ENCODE measurements around the gene DLGAP3. TPM values are rescaled to one million over a fixed set of nuclear protein-coding genes. Genes with fewer than 3 reads are reported as not detected.
"Not testable (repeated sequence)": the region's sequence is repeated elsewhere in the genome, so short reads cannot be mapped to it uniquely, and the experiment has no call there.

The DLGAP3 gene
- total RNA-seq, 2 donors from 2014 or later: 0.27 to 0.54 TPM

DNA sequence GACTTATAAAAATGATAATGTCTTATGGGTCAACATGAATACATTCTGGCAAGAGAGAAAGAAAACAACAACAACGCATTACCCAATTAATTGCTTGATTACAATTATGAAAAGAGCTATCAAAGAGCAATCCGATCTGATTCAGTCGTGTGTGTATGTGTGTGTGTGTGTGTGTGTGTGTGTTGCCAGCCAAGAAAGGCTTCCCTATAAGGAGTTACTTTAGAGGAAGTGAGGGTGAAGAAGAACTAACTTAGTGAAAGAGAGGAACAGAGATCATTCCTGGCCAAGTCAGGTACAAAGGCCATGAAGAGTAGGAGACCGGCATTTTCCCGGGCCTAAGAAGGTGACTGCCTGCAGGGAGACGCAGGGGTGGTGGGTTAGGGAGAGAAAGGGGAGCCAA, 46.3 kb upstream of the DLGAP3 start:
- H3K36me3 ChIP-seq: no peaks in the 10 kb centered on the region
- no peak for DNase-seq
- no peak for TF ChIP-seq CTCF (IDR thresholded peaks at IDR 0.05)
- no peaks in the 10 kb centered on the region for H3K4me1 ChIP-seq
- no peaks in the 10 kb centered on the region for H3K9me3 ChIP-seq
- intact Hi-C loops (cut with DNase I): no loop called here
- H3K9ac ChIP-seq (ENCODE audit: low read depth in 2 of 2, low read length in 2 of 2): no peak overlapping the region
- no peak overlapping the region for H3K4me3 ChIP-seq
- H3K27ac ChIP-seq: no peak overlapping the region
- no peaks in the 10 kb centered on the region for H3K27me3 ChIP-seq

DNA sequence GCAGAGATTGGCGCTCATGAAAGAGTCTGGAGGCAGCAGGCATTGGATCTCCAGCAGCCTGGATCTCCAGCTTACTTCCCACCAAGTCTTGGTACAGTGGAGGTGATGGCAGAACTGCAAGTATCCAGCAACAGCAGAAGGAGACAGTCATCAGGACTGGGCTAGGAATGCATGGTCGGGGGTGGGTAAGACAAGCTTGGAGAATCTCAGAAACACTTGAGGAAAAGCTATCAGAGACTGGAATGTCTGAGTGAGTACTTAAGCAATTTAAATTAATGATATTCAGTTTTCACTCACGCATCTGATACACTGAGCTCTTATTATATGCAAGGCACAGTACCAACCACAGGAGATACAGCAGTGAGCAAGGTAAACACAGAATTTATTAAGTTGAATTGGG, 45.9 kb upstream of the DLGAP3 start:
- DNase-seq: no peak
- Histone ChIP-seq H3K9ac (ENCODE audit: low read depth in 2 of 2, low read length in 2 of 2) (no peak overlapping the region), H3K36me3 (no peaks in the 10 kb centered on the region), H3K4me3 (no peak overlapping the region), H3K4me1 (no peaks in the 10 kb centered on the region), H3K27ac (no peak overlapping the region), H3K27me3 (no peaks in the 10 kb centered on the region), H3K9me3 (no peaks in the 10 kb centered on the region)
- TF ChIP-seq CTCF (IDR thresholded peaks at IDR 0.05): no peak
- intact Hi-C loops (cut with DNase I): no loop called here

DNA sequence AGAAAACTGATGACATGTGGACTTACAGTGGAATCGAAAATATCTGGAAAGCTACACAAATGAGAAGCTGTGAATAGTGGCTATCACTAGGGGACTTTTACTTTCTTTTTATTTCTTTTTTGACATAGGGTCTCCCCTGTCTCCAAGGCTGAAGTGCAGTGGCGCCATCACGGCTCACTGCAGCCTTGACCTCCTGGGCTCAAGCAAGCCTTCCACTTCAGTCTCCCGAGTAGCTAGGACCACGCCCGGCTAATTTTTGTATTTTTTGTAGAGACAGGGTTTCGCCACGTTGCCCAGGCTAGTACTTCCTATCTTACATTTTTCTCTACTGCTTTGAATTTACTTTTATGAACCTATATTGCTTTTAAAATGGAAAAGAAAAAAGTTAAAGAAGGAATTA, 45.2 kb upstream of the DLGAP3 start:
- Histone ChIP-seq H3K9me3 (no peaks in the 10 kb centered on the region), H3K4me1 (no peaks in the 10 kb centered on the region), H3K36me3 (no peaks in the 10 kb centered on the region), H3K9ac (ENCODE audit: low read depth in 2 of 2, low read length in 2 of 2) (no peak overlapping the region), H3K27me3 (no peaks in the 10 kb centered on the region), H3K4me3 (no peak overlapping the region), H3K27ac (no peak overlapping the region)
- intact Hi-C loops (cut with DNase I): no loop called here
- DNase-seq: no peak
- no peak for TF ChIP-seq CTCF (IDR thresholded peaks at IDR 0.05)

- Histone ChIP-seq H3K27ac (no peak overlapping the region), H3K36me3 (no peaks in the 10 kb centered on the region), H3K4me3 (no peak overlapping the region), H3K9ac (ENCODE audit: low read depth in 2 of 2, low read length in 2 of 2) (no peak overlapping the region), H3K27me3 (no peaks in the 10 kb centered on the region), H3K4me1 (no peaks in the 10 kb centered on the region), H3K9me3 (no peaks in the 10 kb centered on the region)
- intact Hi-C loops (cut with DNase I): no loop called here
- no peak for TF ChIP-seq CTCF (IDR thresholded peaks at IDR 0.05)
- no peak for DNase-seq
Observed at GRCh38 chr1:34973326-34973725, 43.9 kb upstream of the DLGAP3 start.

DNA sequence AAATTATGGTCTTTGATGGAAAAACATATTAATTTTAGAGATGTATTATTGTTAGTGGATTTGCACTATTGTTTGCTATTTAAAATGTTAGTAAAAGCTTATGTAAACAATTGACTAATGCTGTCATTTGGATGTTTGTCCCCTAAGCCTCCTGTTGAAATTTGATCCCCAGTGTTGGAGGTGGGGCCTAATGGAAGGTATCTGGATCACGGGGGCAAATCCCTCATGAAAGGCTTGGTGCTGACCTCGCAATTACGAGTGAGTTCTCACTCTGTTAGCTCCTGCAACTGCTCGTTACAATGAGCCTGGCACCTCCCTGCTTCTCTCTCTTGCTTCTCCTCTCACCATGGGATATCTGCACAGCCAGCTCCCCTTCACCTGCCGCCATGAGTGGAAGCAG, 41.4 kb upstream of the DLGAP3 start:
- H3K27ac ChIP-seq: no peak overlapping the region
- H3K27me3 ChIP-seq: no peaks in the 10 kb centered on the region
- no peak overlapping the region for H3K9ac ChIP-seq (ENCODE audit: low read depth in 2 of 2, low read length in 2 of 2)
- H3K36me3 ChIP-seq: no peaks in the 10 kb centered on the region
- H3K4me1 ChIP-seq: no peaks in the 10 kb centered on the region
- H3K4me3 ChIP-seq: no peak overlapping the region
- no peak for DNase-seq
- H3K9me3 ChIP-seq: no peaks in the 10 kb centered on the region
- intact Hi-C loops (cut with DNase I): no loop called here
- TF ChIP-seq CTCF (IDR thresholded peaks at IDR 0.05): no peak

DNA sequence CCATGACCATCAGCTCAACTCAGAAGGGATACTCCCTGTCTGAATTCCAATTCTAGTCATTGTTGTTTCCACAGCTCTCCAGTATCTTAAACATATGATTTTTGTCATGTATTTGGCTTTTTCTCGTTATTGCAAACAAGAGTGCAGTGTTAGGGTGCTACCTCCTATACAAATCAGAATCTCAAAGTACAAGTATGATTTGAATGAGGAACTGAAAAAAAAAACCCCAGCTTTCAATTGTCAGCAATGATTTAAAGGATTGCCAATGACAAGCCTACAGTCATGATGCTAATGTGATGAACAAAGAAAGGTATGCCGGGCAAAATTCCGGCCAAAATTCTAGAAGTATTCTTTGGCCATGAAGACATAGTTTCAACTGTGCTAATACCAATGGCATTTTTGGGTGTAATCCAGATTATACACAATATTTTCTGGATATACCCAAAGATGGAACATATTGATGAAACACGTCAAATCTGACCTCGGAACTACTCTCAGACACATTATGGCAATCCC, 40.8 kb upstream of the DLGAP3 start:
- no peak for TF ChIP-seq CTCF (IDR thresholded peaks at IDR 0.05)
- Histone ChIP-seq H3K9me3 (no peaks in the 10 kb centered on the region), H3K27ac (no peak overlapping the region), H3K27me3 (no peaks in the 10 kb centered on the region), H3K9ac (ENCODE audit: low read depth in 2 of 2, low read length in 2 of 2) (no peak overlapping the region), H3K36me3 (no peaks in the 10 kb centered on the region), H3K4me1 (no peaks in the 10 kb centered on the region), H3K4me3 (no peak overlapping the region)
- DNase-seq: no peak
- intact Hi-C loops (cut with DNase I): no loop called here

DNA sequence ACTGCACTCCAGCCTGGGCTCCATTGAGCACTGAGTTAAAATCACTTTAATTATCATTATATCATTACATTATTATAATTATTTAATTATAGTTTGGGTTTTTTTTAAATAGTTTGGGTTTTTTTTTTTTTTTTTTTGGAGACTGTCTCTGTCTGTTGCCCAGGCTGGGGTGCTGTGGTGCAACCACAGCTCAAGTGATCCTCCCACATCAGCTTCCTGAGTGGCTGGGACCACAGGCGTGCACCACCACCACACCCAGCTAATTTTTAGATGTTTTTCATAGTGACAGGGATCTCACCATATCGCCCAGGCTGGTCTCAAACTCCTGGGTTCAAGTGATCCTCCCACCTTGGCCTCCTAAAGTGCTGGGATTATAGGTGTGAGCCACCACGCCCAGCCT, 38.8 kb upstream of the DLGAP3 start:
- H3K36me3 ChIP-seq; H3K4me1 ChIP-seq; H3K9ac ChIP-seq (ENCODE audit: low read depth in 2 of 2, low read length in 2 of 2); intact Hi-C loops (cut with DNase I); H3K9me3 ChIP-seq; DNase-seq; H3K27me3 ChIP-seq; H3K27ac ChIP-seq; H3K4me3 ChIP-seq: not testable (repeated sequence)

DNA sequence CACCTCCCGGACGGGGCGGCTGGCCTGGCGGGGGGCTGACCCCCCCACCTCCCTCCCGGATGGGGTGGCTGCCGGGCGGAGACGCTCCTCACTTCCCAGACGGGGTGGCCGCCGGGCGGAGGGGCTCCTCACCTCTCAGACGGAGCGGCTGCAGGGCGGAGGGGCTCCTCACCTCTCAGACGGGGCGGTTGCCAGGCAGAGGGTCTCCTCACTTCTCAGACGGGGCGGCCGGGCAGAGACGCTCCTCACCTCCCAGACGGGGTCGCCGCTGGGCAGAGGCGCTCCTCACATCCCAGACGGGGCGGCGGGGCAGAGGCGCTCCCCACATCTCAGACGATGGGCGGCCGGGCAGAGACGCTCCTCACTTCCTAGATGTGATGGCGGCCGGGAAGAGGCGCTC, 38.2 kb upstream of the DLGAP3 start:
- H3K27ac ChIP-seq; H3K9ac ChIP-seq (ENCODE audit: low read depth in 2 of 2, low read length in 2 of 2); DNase-seq; H3K27me3 ChIP-seq; intact Hi-C loops (cut with DNase I); H3K4me3 ChIP-seq; H3K36me3 ChIP-seq; H3K9me3 ChIP-seq; H3K4me1 ChIP-seq: not testable (repeated sequence)

All from colonic mucosa (tissue), 4 donors.